Left ventricle myocardium inferior (tissue), 1 donor: Measurements from ENCODE around the gene NKAIN2. TPM values are rescaled to one million over a fixed set of nuclear protein-coding genes. Genes with fewer than 3 reads are reported as not detected.

ENCODE experiments used
- DNase-seq: peaks from one replicate; pipeline ENCODE4 v3.0.0-alpha.2; 2020
- H3K27ac ChIP-seq: fragments of 200-600 bp; replicated peaks from 2 replicates; pipeline ENCODE4 v1.8.0; 2021
- H3K27me3 ChIP-seq: fragments of 200-600 bp; 2 replicates; pipeline ENCODE4 v1.8.0; 2021; ENCODE audit warnings: low read depth
- H3K36me3 ChIP-seq: fragments of 200-600 bp; 2 replicates; pipeline ENCODE4 v1.8.0; 2021
- H3K4me1 ChIP-seq: fragments of 200-600 bp; 2 replicates; pipeline ENCODE4 v1.8.0; 2021
- H3K4me3 ChIP-seq: fragments of 200-600 bp; 2 replicates; pipeline ENCODE4 v1.8.0; 2021; ENCODE audit warnings: mild to moderate bottlenecking, moderate library complexity
- H3K9me3 ChIP-seq: fragments of 200-600 bp; replicated peaks from 2 replicates; pipeline ENCODE4 v1.8.0; 2021
- intact Hi-C: fragments of 100-400 bp; cut with micrococcal nuclease; formaldehyde crosslinking; loops from one replicate; pipeline ENCODE4 v1.11.0; 2022
- total RNA-seq: library from RNA; stranded (reverse); fragmentation: NEBNext Ultra II Directional; extraction: Animal tissue kit (Norgen Biotek cat#: 25700); gene quantifications from one replicate; pipeline ENCODE4 v1.2.1, GENCODE V29; 2021
- TF ChIP-seq, protein P1 (sequence below): fragments of 200-600 bp; IDR thresholded peaks from 2 replicates; pipeline ENCODE4 v1.8.0; 2021; ENCODE audit warnings: antibody characterized with exemption, mild to moderate bottlenecking, borderline replicate concordance
- donor health status: DM: no; HTN: yes; CAD: no; lungs with severe emphysema.

NKAIN2 gene
- total RNA-seq, 1 donor from 2014 or later, result 0.22 TPM

DNA sequence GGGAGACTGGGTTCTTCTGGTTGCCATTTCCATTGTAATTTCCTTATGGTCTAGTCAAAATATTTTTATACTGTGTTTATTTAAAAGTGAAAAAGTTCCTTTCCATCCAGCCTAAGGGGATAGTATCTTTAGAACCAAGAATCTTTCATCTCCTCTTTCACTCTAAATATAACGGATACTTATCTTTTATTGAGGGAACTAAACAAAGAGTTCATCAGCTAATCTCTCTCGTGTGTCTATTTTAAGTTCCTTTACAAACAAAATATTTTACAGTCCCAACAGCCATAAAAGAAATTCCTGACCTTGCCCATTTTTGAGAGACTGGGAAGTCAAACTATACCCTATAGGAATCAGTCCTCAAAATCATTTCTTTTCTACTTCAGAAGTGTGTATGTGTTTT lies 232.7 kb downstream of the NKAIN2 start:
- H3K4me1 ChIP-seq, result peaks cover 5% of the 10 kb centered on the region
- no peaks in the 10 kb centered on the region for H3K36me3 ChIP-seq
- no peak overlapping the region for H3K27ac ChIP-seq
- intact Hi-C loops, result no loop called here
- TF ChIP-seq, protein P1, sequence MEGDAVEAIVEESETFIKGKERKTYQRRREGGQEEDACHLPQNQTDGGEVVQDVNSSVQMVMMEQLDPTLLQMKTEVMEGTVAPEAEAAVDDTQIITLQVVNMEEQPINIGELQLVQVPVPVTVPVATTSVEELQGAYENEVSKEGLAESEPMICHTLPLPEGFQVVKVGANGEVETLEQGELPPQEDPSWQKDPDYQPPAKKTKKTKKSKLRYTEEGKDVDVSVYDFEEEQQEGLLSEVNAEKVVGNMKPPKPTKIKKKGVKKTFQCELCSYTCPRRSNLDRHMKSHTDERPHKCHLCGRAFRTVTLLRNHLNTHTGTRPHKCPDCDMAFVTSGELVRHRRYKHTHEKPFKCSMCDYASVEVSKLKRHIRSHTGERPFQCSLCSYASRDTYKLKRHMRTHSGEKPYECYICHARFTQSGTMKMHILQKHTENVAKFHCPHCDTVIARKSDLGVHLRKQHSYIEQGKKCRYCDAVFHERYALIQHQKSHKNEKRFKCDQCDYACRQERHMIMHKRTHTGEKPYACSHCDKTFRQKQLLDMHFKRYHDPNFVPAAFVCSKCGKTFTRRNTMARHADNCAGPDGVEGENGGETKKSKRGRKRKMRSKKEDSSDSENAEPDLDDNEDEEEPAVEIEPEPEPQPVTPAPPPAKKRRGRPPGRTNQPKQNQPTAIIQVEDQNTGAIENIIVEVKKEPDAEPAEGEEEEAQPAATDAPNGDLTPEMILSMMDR, result no peak
- no peak for DNase-seq
- H3K4me3 ChIP-seq, result no peak overlapping the region
- no peaks in the 10 kb centered on the region for H3K9me3 ChIP-seq
- no peaks in the 10 kb centered on the region for H3K27me3 ChIP-seq

DNA sequence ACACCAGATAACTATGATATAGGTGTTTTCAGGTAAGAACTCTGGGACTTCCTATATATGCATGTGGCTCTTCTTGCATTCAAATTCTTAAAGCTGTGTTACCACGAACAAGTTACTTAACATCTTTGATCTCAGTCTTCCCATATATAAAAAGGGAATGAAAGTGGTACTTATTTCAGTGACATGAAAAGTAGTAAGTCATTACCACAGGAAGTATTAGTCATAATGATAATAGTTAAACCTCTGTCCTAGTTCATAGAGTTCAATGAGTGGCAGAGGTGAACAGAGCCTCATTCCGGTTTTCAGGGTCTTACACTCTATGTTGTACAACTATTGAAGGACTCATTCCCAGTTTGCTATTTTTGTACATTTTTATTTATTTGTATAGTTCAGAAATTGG lies 237.0 kb downstream of the NKAIN2 start:
- TF ChIP-seq, protein P1, result no peak
- intact Hi-C loops, result no loop called here
- H3K4me1 ChIP-seq, result peaks cover 5% of the 10 kb centered on the region
- H3K27ac ChIP-seq, result no peak overlapping the region
- no peak for DNase-seq
- H3K27me3 ChIP-seq, result no peaks in the 10 kb centered on the region
- no peak overlapping the region for H3K4me3 ChIP-seq
- H3K9me3 ChIP-seq, result no peaks in the 10 kb centered on the region
- H3K36me3 ChIP-seq, result no peaks in the 10 kb centered on the region

DNA sequence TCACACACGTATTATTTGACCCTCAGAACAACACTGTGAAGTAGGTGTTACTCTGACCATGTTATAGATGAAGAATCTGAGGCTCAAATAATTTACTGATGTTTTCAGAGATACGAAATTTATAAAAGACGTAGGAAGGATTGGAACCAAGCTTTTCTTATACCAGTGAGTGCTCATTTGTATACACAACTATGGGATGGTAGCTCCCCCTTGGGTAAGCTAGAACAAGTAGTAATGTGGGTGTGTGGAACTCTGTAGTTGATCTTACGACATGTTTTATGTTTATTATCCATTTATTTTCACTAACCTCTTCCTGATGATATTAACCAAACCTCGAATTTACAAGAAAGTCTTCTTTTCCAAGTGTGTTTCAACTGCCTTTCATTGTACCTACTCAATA lies 248.5 kb downstream of the NKAIN2 start:
- Histone ChIP-seq H3K9me3 (no peaks in the 10 kb centered on the region), H3K27me3 (no peaks in the 10 kb centered on the region), H3K4me1 (no peaks in the 10 kb centered on the region), H3K4me3 (no peak overlapping the region), H3K36me3 (no peaks in the 10 kb centered on the region), H3K27ac (no peak overlapping the region)
- no peak for DNase-seq
- intact Hi-C loops, result no loop called here
- TF ChIP-seq, protein P1, result peak; percentile 29

DNA sequence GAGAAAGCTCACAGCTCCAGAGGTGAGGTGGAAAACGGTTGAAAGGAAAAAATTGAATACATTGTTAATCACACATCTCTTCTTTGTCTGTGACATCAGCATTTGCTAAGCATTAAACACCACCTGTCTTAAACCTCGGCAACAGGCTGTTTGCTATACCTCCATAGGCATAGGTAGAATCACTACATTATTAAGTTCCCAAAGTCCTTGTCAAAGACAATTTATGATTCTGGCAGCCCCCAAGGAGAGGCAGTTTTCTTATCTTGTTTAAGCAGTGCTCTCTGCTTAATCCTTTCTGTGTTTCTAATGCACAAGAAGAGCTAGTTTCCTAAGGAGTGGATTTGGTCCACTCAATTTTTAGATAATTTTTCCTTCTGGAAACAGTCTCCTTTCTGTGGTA lies 249.7 kb downstream of the NKAIN2 start:
- Histone ChIP-seq H3K36me3 (no peaks in the 10 kb centered on the region), H3K4me3 (no peak overlapping the region), H3K27ac (no peak overlapping the region), H3K27me3 (no peaks in the 10 kb centered on the region), H3K9me3 (no peaks in the 10 kb centered on the region), H3K4me1 (no peaks in the 10 kb centered on the region)
- intact Hi-C loops, result no loop called here
- DNase-seq, result no peak
- TF ChIP-seq, protein P1, result no peak

DNA sequence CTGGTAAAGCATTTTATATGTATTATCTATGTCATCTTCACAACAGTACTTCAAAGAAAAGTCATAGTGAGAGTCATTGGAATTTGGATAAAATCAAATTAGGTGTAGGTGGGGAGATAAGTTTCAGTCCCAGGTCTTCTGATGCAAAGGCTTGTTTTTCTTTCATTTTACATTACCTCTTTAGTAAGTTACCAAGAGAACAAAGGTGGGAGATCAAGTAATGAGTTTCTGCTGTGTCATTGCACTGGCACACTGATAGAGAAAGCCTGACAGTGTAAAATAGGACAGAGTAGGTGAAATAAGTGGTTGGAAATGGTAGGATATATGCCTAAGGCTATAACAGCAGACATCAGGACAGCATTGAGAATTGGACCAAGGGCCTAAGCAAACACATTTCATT lies 250.4 kb downstream of the NKAIN2 start:
- intact Hi-C loops, result no loop called here
- Histone ChIP-seq H3K27me3 (no peaks in the 10 kb centered on the region), H3K9me3 (no peaks in the 10 kb centered on the region), H3K27ac (no peak overlapping the region), H3K4me3 (no peak overlapping the region), H3K36me3 (no peaks in the 10 kb centered on the region), H3K4me1 (no peaks in the 10 kb centered on the region)
- DNase-seq, result no peak
- TF ChIP-seq, protein P1, result no peak

DNA sequence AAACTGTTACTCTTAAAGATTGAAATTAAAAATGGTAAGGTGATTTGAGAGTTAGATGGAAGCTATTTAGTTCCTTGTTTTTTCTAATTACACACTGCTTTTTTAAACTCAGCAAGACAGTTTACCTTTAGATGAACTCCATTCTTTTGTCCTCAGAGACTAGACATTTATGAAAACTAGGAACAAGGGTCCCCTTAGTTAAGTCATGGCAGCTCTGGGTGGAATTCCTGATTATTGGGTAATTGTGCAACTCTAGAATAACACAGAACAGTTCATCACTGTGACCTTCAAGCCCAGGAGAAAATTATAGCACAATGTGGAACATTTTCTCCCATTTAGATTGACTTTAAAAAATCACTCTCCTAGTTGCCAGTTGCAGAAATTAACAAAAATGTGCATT lies 251.7 kb downstream of the NKAIN2 start:
- Histone ChIP-seq H3K4me3 (no peak overlapping the region), H3K36me3 (no peaks in the 10 kb centered on the region), H3K9me3 (no peaks in the 10 kb centered on the region), H3K27me3 (no peaks in the 10 kb centered on the region), H3K27ac (no peak overlapping the region), H3K4me1 (no peaks in the 10 kb centered on the region)
- intact Hi-C loops, result no loop called here
- no peak for DNase-seq
- TF ChIP-seq, protein P1, result no peak
